IMR-90 (cell line): ENCODE data around the gene ARHGAP28. TPM values are rescaled to one million over a fixed set of nuclear protein-coding genes. Genes with fewer than 3 reads are reported as not detected.

Experiments
- ATAC-seq: fragments of 200-7000 bp; cut with Tn5 transposase; 2 replicates; pipeline ENCODE4 v1.9.1; 2020; ENCODE audit warnings: low read depth, mild to moderate bottlenecking, moderate library complexity
- BruUV-seq: library from RNA; stranded (reverse); fragments of 400-500 nt; replicated peaks from 2 replicates; lab custom pipeline; 2021; lab: Mats Ljungman, UMichigan
- CTCF ChIA-PET: fragments of 300-600 bp; formaldehyde crosslinking; extraction: SDS; loops from one replicate; lab custom pipeline; 2021; ENCODE audit warnings: antibody characterized with exemption; lab: Yijun Ruan, JAX
- POLR2A ChIA-PET: fragments of 300-600 bp; sonication (Branson Sonifier 250); formaldehyde crosslinking; loops from one replicate; lab custom pipeline; 2022; ENCODE audit warnings: antibody characterized with exemption; ENCODE audit not compliant: unreplicated experiment; lab: Charles Lee
- DNase-seq: peaks from one replicate; pipeline ENCODE4 v3.0.0; 2013
- H2AFZ ChIP-seq: replicated peaks from 2 replicates; pipeline ENCODE3; 2013; ENCODE audit warnings: low read length, mild to moderate bottlenecking; ENCODE audit not compliant: poor library complexity
- H2AK5ac ChIP-seq: 2 replicates; pipeline ENCODE4 v1.6.1; 2013; ENCODE audit warnings: low read depth, low read length, inconsistent platforms
- H2AK9ac ChIP-seq: replicated peaks from 2 replicates; pipeline ENCODE3; 2013; ENCODE audit warnings: mild to moderate bottlenecking, low read depth, low read length, moderate library complexity; ENCODE audit not compliant: poor library complexity
- H2BK120ac ChIP-seq: 2 replicates; pipeline ENCODE4 v1.6.1; 2013; ENCODE audit warnings: low read depth, low read length, inconsistent platforms
- H2BK15ac ChIP-seq: 3 replicates; pipeline ENCODE4 v1.6.1; 2013; ENCODE audit warnings: low read depth, low read length, inconsistent platforms
- H2BK20ac ChIP-seq: 2 replicates; pipeline ENCODE4 v1.6.1; 2013; ENCODE audit warnings: low read depth, mild to moderate bottlenecking, inconsistent platforms, low read length, moderate library complexity
- H2BK5ac ChIP-seq: 2 replicates; pipeline ENCODE4 v1.6.1; 2013; ENCODE audit warnings: mild to moderate bottlenecking, low read depth, low read length, inconsistent platforms; ENCODE audit not compliant: poor library complexity, severe bottlenecking
- H3K14ac ChIP-seq: replicated peaks from 2 replicates; pipeline ENCODE4 v1.6.1; 2013; ENCODE audit warnings: low read depth, low read length, inconsistent platforms
- H3K18ac ChIP-seq: 2 replicates; pipeline ENCODE4 v1.6.1; 2013; ENCODE audit warnings: low read depth, low read length, control low read depth
- H3K23ac ChIP-seq: 2 replicates; pipeline ENCODE4 v1.6.1; 2013; ENCODE audit warnings: low read depth, low read length, inconsistent platforms
- H3K27ac ChIP-seq: 2 replicates; pipeline ENCODE4 v1.5.1; 2013; ENCODE audit warnings: mild to moderate bottlenecking, control low read depth, low read length; ENCODE audit not compliant: insufficient read depth
- H3K27me3 ChIP-seq: 2 replicates; pipeline ENCODE4 v1.6.1; 2013; ENCODE audit warnings: low read length; ENCODE audit not compliant: control insufficient read depth, insufficient read depth
- H3K36me3 ChIP-seq: 2 replicates; pipeline ENCODE4 v1.6.1; 2013; ENCODE audit warnings: low read length, mixed read lengths; ENCODE audit not compliant: control insufficient read depth, insufficient read depth
- H3K4ac ChIP-seq: 2 replicates; pipeline ENCODE4 v1.6.1; 2013; ENCODE audit warnings: low read depth, low read length, inconsistent platforms
- H3K4me1 ChIP-seq: 2 replicates; pipeline ENCODE4 v1.6.1; 2013; ENCODE audit warnings: low read length, mixed read lengths; ENCODE audit not compliant: control insufficient read depth, insufficient read depth
- H3K4me2 ChIP-seq: 2 replicates; pipeline ENCODE4 v1.6.1; 2013; ENCODE audit warnings: low read depth, mild to moderate bottlenecking, control low read depth, low read length, moderate library complexity
- H3K4me3 ChIP-seq: 2 replicates; pipeline ENCODE4 v1.5.1; 2013; ENCODE audit warnings: low read depth, mild to moderate bottlenecking, control low read depth, low read length, moderate library complexity; ENCODE audit not compliant: insufficient read depth
- H3K56ac ChIP-seq: 2 replicates; pipeline ENCODE4 v1.6.1; 2013; ENCODE audit warnings: low read length, inconsistent platforms; ENCODE audit not compliant: insufficient read depth; ENCODE audit errors: extremely low read depth
- H3K79me1 ChIP-seq, 2 experiments: 2 replicates each; pipeline ENCODE4 v1.6.1; 2013; ENCODE audit warnings: low read length in 2 of 2, inconsistent platforms in 1 of 2, low read depth in 1 of 2
- H3K9ac ChIP-seq: 2 replicates; pipeline ENCODE4 v1.6.1; 2013; ENCODE audit warnings: low read depth, low read length, control low read depth
- H3K9me1 ChIP-seq: 2 replicates; pipeline ENCODE4 v1.6.1; 2013; ENCODE audit warnings: low read length, inconsistent platforms; ENCODE audit not compliant: insufficient read depth
- H3K9me3 ChIP-seq: 2 replicates; pipeline ENCODE4 v1.6.1; 2013; ENCODE audit warnings: low read length; ENCODE audit not compliant: control insufficient read depth, insufficient read depth
- H4K20me1 ChIP-seq: 2 replicates; pipeline ENCODE4 v1.6.1; 2013; ENCODE audit warnings: low read length, inconsistent platforms; ENCODE audit not compliant: insufficient read depth
- H4K5ac ChIP-seq: 2 replicates; pipeline ENCODE4 v1.6.1; 2013; ENCODE audit warnings: mild to moderate bottlenecking, low read depth, low read length, control low read depth
- H4K8ac ChIP-seq, 2 experiments: 2 replicates each; pipeline ENCODE4 v1.6.1; 2013; ENCODE audit warnings: low read depth in 2 of 2, low read length in 2 of 2, control low read depth in 1 of 2, inconsistent platforms in 1 of 2
- H4K91ac ChIP-seq: 2 replicates; pipeline ENCODE4 v1.6.1; 2013; ENCODE audit warnings: low read depth, low read length, inconsistent platforms; ENCODE audit not compliant: insufficient read depth
- BHLHE40 ChIP-seq: fragments of 150-350 bp; IDR thresholded peaks from 2 replicates; pipeline ENCODE4 v1.6.1; 2016; ENCODE audit warnings: mild to moderate bottlenecking, low read depth, low read length
- CEBPB ChIP-seq: IDR thresholded peaks from 2 replicates; pipeline ENCODE4 v1.6.1; 2012; ENCODE audit warnings: low read depth, low read length, improper control_type of control experiment
- CHD1 ChIP-seq: IDR thresholded peaks from 2 replicates; pipeline ENCODE4 v1.6.1; 2012; ENCODE audit warnings: low read depth, low read length, improper control_type of control experiment
- FOS ChIP-seq: fragments of 150-350 bp; IDR thresholded peaks from 2 replicates; pipeline ENCODE4 v1.6.1; 2016; ENCODE audit warnings: low read depth, low read length
- MAFK ChIP-seq: IDR thresholded peaks from 2 replicates; pipeline ENCODE4 v1.6.1; 2012; ENCODE audit warnings: low read depth, low read length, improper control_type of control experiment
- MAZ ChIP-seq: IDR thresholded peaks from 2 replicates; pipeline ENCODE4 v1.6.1; 2012; ENCODE audit warnings: low read depth, mild to moderate bottlenecking, low read length, improper control_type of control experiment, moderate library complexity, borderline replicate concordance
- MXI1 ChIP-seq: IDR thresholded peaks from 2 replicates; pipeline ENCODE4 v1.6.1; 2012; ENCODE audit warnings: low read depth, mild to moderate bottlenecking, low read length, moderate library complexity, borderline replicate concordance
- NFE2L2 ChIP-seq: fragments of 150-350 bp; IDR thresholded peaks from 2 replicates; pipeline ENCODE4 v1.6.1; 2016; ENCODE audit warnings: low read depth, mild to moderate bottlenecking, low read length
- POLR2A ChIP-seq: IDR thresholded peaks from 2 replicates; pipeline ENCODE4 v1.6.1; 2012; ENCODE audit warnings: mild to moderate bottlenecking, low read depth, low read length
- RAD21 ChIP-seq: IDR thresholded peaks from 2 replicates; pipeline ENCODE4 v1.6.1; 2012; ENCODE audit warnings: low read length, improper control_type of control experiment
- RCOR1 ChIP-seq: IDR thresholded peaks from 2 replicates; pipeline ENCODE4 v1.6.1; 2012; ENCODE audit warnings: mild to moderate bottlenecking, low read length, improper control_type of control experiment; ENCODE audit not compliant: insufficient replicate concordance
- RFX5 ChIP-seq: IDR thresholded peaks from 2 replicates; pipeline ENCODE4 v1.8.0; 2012; ENCODE audit warnings: low read depth, mild to moderate bottlenecking, low read length, moderate library complexity
- SMC3 ChIP-seq: fragments of 150-350 bp; IDR thresholded peaks from 2 replicates; pipeline ENCODE4 v1.6.1; 2016; ENCODE audit warnings: low read depth, mild to moderate bottlenecking, antibody characterized with exemption, low read length, moderate library complexity
- WGBS, 2 experiments: methylation state at CpG; one replicate each; pipeline versions ENCODE4 v1.1.5 to v1.1.7; 2013; ENCODE audit warnings: missing lambda C conversion rate in 2 of 2; ENCODE audit not compliant: insufficient read length in 1 of 2; ENCODE audit errors: extremely low coverage in 2 of 2; 5-methylcytosine and 5-hydroxymethylcytosine counted together
- dilution Hi-C: fragments of 300-500 bp; cut with HindIII; formaldehyde crosslinking; loops from one replicate; pipeline ENCODE4 v1.14.3; 2018; ENCODE audit warnings: low sequenced_read_pairs; ENCODE audit not compliant: unreplicated experiment
- in situ Hi-C: fragments of 300-500 bp; cut with MboI; formaldehyde crosslinking; loops from 3 replicates; pipeline ENCODE4 v1.14.3; 2019; ENCODE audit warnings: low sequenced_read_pairs, inconsistent platforms, mixed read lengths
- intact Hi-C: fragments of 100-400 bp; cut with micrococcal nuclease; formaldehyde crosslinking; loops from 2 replicates; pipeline ENCODE4 v1.10.0; 2022
- polyA plus RNA-seq, 3 experiments: library from polyadenylated mRNA; depleted of rRNA; stranded (reverse); fragments of >200 nt; gene quantifications; 2 replicates each; pipeline ENCODE4 v1.2.3, GENCODE V29; 2012; ENCODE audit warnings: low replicate concordance in 1 of 3
- total RNA-seq: library from RNA; depleted of rRNA; stranded (reverse); fragments of >200 nt; gene quantifications from 2 replicates; pipeline ENCODE4 v1.2.3, GENCODE V29; 2012
- TF ChIP-seq, protein P1 (sequence below): fragments of 150-350 bp; IDR thresholded peaks from 2 replicates; pipeline ENCODE4 v1.6.1; 2016; ENCODE audit warnings: low read depth, mild to moderate bottlenecking, low read length, moderate library complexity, borderline replicate concordance
- TF ChIP-seq, protein P2 (sequence below): fragments of 150-350 bp; IDR thresholded peaks from 2 replicates; pipeline ENCODE4 v1.6.1; 2017; ENCODE audit warnings: mild to moderate bottlenecking, antibody characterized with exemption, low read length, low read depth
- TF ChIP-seq, protein P3 (sequence below): conservative IDR thresholded peaks from 2 replicates; pipeline ENCODE4 v1.5.1; 2012; ENCODE audit warnings: mild to moderate bottlenecking, low read depth, low read length, improper control_type of control experiment

ARHGAP28 gene
- total and polyA plus RNA-seq, 2 of the 4 experiments (the other 2 are of a cell fraction) = 1.8 to 3.8 TPM

DNA sequence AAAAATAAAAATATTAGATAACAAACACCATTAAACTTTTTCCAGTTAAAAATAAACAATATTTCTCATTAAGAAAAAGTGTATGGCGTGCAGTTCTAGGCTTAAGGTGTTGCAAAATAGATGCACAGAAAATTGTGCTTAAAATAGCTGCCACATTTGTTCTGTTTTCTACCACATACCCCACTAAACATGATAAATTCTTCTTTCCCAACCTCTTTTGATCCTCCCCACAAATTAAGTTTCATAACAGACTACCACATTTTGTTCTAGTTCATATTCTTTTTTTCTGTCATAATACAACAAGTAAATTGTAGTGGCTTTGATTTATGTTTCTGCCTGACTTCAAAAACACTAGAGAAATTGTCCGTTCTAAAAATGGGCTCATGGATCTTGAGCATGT is 64.5 kb downstream of the ARHGAP28 start:
- no peak overlapping the region for H3K56ac ChIP-seq
- no peak overlapping the region for H3K27ac ChIP-seq
- peaks cover 9% of the 10 kb centered on the region; the same call in 1 of the 2 replicates for H3K4me1 ChIP-seq
- TF ChIP-seq MAZ = no peak
- TF ChIP-seq MAFK = no peak
- no peak for TF ChIP-seq FOS
- TF ChIP-seq, protein P1, sequence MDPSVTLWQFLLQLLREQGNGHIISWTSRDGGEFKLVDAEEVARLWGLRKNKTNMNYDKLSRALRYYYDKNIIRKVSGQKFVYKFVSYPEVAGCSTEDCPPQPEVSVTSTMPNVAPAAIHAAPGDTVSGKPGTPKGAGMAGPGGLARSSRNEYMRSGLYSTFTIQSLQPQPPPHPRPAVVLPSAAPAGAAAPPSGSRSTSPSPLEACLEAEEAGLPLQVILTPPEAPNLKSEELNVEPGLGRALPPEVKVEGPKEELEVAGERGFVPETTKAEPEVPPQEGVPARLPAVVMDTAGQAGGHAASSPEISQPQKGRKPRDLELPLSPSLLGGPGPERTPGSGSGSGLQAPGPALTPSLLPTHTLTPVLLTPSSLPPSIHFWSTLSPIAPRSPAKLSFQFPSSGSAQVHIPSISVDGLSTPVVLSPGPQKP = no peak
- TF ChIP-seq SMC3 = no peak
- TF ChIP-seq BHLHE40 = no peak
- no peak for TF ChIP-seq RAD21
- TF ChIP-seq RCOR1 = no peak
- TF ChIP-seq POLR2A = no peak
- TF ChIP-seq, protein P2, sequence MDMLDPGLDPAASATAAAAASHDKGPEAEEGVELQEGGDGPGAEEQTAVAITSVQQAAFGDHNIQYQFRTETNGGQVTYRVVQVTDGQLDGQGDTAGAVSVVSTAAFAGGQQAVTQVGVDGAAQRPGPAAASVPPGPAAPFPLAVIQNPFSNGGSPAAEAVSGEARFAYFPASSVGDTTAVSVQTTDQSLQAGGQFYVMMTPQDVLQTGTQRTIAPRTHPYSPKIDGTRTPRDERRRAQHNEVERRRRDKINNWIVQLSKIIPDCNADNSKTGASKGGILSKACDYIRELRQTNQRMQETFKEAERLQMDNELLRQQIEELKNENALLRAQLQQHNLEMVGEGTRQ = no peak
- TF ChIP-seq CEBPB = no peak
- no peak for TF ChIP-seq CHD1
- no peak for TF ChIP-seq MXI1
- TF ChIP-seq NFE2L2 = no peak
- TF ChIP-seq, protein P3, sequence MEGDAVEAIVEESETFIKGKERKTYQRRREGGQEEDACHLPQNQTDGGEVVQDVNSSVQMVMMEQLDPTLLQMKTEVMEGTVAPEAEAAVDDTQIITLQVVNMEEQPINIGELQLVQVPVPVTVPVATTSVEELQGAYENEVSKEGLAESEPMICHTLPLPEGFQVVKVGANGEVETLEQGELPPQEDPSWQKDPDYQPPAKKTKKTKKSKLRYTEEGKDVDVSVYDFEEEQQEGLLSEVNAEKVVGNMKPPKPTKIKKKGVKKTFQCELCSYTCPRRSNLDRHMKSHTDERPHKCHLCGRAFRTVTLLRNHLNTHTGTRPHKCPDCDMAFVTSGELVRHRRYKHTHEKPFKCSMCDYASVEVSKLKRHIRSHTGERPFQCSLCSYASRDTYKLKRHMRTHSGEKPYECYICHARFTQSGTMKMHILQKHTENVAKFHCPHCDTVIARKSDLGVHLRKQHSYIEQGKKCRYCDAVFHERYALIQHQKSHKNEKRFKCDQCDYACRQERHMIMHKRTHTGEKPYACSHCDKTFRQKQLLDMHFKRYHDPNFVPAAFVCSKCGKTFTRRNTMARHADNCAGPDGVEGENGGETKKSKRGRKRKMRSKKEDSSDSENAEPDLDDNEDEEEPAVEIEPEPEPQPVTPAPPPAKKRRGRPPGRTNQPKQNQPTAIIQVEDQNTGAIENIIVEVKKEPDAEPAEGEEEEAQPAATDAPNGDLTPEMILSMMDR = no peak
- no peak for TF ChIP-seq RFX5
- H2AFZ ChIP-seq = no peak overlapping the region
- no peak overlapping the region; the same call in 1 of the 2 replicates for H3K18ac ChIP-seq
- H3K27me3 ChIP-seq = no peaks in the 10 kb centered on the region
- no peak overlapping the region for H3K4me3 ChIP-seq
- no peak overlapping the region for H3K23ac ChIP-seq
- H3K9me1 ChIP-seq = no peaks in the 10 kb centered on the region
- WGBS, 2 experiments = no CpG with 5 or more reads among the region's 2 CpGs
- H3K9me3 ChIP-seq = no peaks in the 10 kb centered on the region
- H4K20me1 ChIP-seq = no peaks in the 10 kb centered on the region
- H2BK15ac ChIP-seq = no peak overlapping the region
- no peaks in the 10 kb centered on the region for H3K79me1 ChIP-seq
- dilution Hi-C loops = no loop called here
- no peak overlapping the region for H4K5ac ChIP-seq
- no TSS peak for BruUV-seq
- no peak overlapping the region for H2BK120ac ChIP-seq
- no peak overlapping the region for H2BK5ac ChIP-seq
- no peak overlapping the region for H2BK20ac ChIP-seq
- POLR2A ChIA-PET = no interaction called here
- CTCF ChIA-PET = no interaction called here
- DNase-seq (no peak), ATAC-seq (no peak)
- in situ Hi-C loops = no loop called here
- no peak overlapping the region for H3K4me2 ChIP-seq
- H4K8ac ChIP-seq = no peak overlapping the region
- no peak overlapping the region for H3K14ac ChIP-seq
- H3K9ac ChIP-seq = no peak overlapping the region
- H3K4ac ChIP-seq = no peak overlapping the region
- no peak overlapping the region for H2AK5ac ChIP-seq
- no peak overlapping the region for H4K91ac ChIP-seq
- H3K36me3 ChIP-seq = peaks cover 3% of the 10 kb centered on the region
- no peak overlapping the region for H2AK9ac ChIP-seq
- intact Hi-C loops = no loop called here
